PC-9 (cell line): ENCODE results near the gene ISG15. TPM values are rescaled to one million over a fixed set of nuclear protein-coding genes. Genes with fewer than 3 reads are reported as not detected.

Experiments used
- BruUV-seq: library from RNA; stranded (reverse); fragments of 400-500 nt; replicated peaks from 2 replicates; lab custom pipeline; 2021; lab: Mats Ljungman, UMichigan
- CTCF ChIA-PET: fragments of 300-600 bp; sonication (Branson Sonifier 250); formaldehyde crosslinking; loops from one replicate; lab custom pipeline; 2022; ENCODE audit warnings: antibody characterized with exemption; lab: Charles Lee
- POLR2A ChIA-PET: fragments of 300-600 bp; sonication (Branson Sonifier 250); formaldehyde crosslinking; loops from one replicate; lab custom pipeline; 2022; ENCODE audit warnings: antibody characterized with exemption; ENCODE audit not compliant: unreplicated experiment; lab: Charles Lee
- DNase-seq, 2 experiments: peaks; one replicate each; pipeline versions ENCODE4 v3.0.0 to v3.0.0-alpha.2; 2015 to 2022; ENCODE audit warnings: mixed read lengths in 1 of 2
- H2AFZ ChIP-seq: fragments of 200-600 bp; sonication (generic); 2 replicates; pipeline ENCODE4 v1.8.1; 2017; ENCODE audit warnings: antibody characterized with exemption
- H3F3A ChIP-seq: fragments of 200-600 bp; sonication (generic); 2 replicates; pipeline ENCODE4 v1.8.1; 2017; ENCODE audit warnings: antibody characterized with exemption, mild to moderate bottlenecking, low read depth; ENCODE audit not compliant: insufficient read depth
- H3K27ac ChIP-seq: fragments of 200-600 bp; sonication (generic); 2 replicates; pipeline ENCODE4 v1.6.1; 2016; ENCODE audit warnings: mixed run types
- H3K27me3 ChIP-seq: fragments of 200-600 bp; sonication (generic); 2 replicates; pipeline ENCODE4 v1.6.1; 2016; ENCODE audit warnings: low read depth, mixed run types; ENCODE audit not compliant: insufficient read depth
- H3K36me3 ChIP-seq: fragments of 200-600 bp; sonication (generic); 2 replicates; pipeline ENCODE4 v1.6.1; 2016; ENCODE audit warnings: low read depth, mixed run types
- H3K4me1 ChIP-seq: fragments of 200-600 bp; sonication (generic); replicated peaks from 2 replicates; pipeline ENCODE4 v1.6.1; 2016; ENCODE audit warnings: mixed run types; ENCODE audit not compliant: insufficient read depth
- H3K4me2 ChIP-seq: fragments of 200-600 bp; sonication (generic); 2 replicates; pipeline ENCODE4 v1.6.1; 2017; ENCODE audit warnings: mixed run types
- H3K4me3 ChIP-seq: fragments of 200-600 bp; sonication (generic); 2 replicates; pipeline ENCODE4 v1.6.1; 2016; ENCODE audit warnings: mixed run types
- H3K79me2 ChIP-seq: fragments of 200-600 bp; sonication (generic); 2 replicates; pipeline ENCODE4 v1.6.1; 2017; ENCODE audit warnings: low read depth, mixed run types
- H3K9me2 ChIP-seq: fragments of 200-600 bp; sonication (generic); 2 replicates; pipeline ENCODE4 v1.8.1; 2017; ENCODE audit warnings: mild to moderate bottlenecking; ENCODE audit not compliant: insufficient read depth
- H3K9me3 ChIP-seq: fragments of 200-600 bp; sonication (generic); 2 replicates; pipeline ENCODE4 v1.8.1; 2016; ENCODE audit warnings: low read depth; ENCODE audit not compliant: insufficient read depth
- H4K20me1 ChIP-seq: fragments of 200-600 bp; sonication (generic); 2 replicates; pipeline ENCODE4 v1.8.1; 2017; ENCODE audit not compliant: insufficient read depth
- EZH2 ChIP-seq: fragments of 200-600 bp; sonication (generic); IDR thresholded peaks from 2 replicates; pipeline ENCODE4 v1.8.0; 2017; ENCODE audit warnings: antibody characterized with exemption, low read depth
- intact Hi-C: fragments of 100-400 bp; cut with micrococcal nuclease; formaldehyde crosslinking; loops from one replicate; pipeline ENCODE4 v1.10.0; 2022; ENCODE audit not compliant: unreplicated experiment
- total RNA-seq: library from RNA; stranded (reverse); gene quantifications from 2 replicates; pipeline ENCODE4 v1.2.3, GENCODE V29; 2021
- TF ChIP-seq, protein P1 (sequence below): fragments of 200-600 bp; sonication (generic); conservative IDR thresholded peaks from 2 replicates; pipeline ENCODE4 v1.6.1; 2017; ENCODE audit warnings: mixed run types, antibody characterized with exemption, mild to moderate bottlenecking, moderate library complexity

The ISG15 gene
- total RNA-seq, 1 experiment from 2014 or later = 20.9 TPM

DNA sequence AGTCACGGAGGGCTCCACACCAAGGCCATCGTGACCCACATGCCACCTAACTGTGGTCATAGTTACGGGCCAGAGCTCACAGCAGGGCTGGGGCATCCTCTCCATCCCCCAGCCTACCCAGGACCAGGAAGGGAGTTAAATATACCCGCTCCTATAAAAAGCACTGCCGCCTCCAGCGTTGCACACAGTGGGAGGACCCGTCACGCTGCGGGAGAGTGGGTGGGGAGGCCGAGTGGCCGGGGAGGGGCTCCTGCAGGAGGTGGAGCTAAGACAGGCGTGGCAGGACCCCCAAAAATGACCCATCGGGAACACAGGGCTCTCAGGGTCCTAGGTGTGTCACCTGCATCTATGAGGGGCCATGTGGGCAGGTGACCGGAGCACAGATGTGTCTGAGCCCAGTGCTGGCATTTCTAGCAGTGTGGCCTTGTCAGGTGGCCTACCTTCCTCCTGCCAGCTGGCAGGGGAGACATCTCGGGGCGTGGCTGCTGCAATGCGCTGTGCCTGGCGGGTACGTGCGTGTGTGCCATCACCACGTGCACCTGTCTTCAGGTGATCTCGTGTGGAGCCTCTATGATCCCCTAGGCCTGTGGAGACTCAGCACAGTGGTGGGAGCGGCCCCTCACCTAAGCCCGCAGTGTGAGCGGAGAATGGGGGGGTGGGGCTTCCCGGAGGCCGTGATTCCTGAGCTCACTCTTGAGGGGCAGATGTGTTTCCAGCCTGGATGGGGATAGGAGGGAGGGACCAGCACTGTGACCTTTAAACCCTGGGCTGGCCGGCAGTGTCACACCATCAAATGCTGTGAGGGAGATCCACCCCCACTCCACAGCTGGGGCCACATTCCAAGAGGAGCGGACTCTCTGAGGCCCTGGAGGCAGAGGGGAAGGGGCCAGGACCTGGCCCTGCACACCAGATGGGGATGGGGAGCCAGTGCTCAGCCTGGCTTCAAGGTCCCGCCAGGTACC, 24.4 kb downstream of the ISG15 start:
- H3K9me2 ChIP-seq = no peaks in the 10 kb centered on the region
- H3K4me2 ChIP-seq = no peak overlapping the region
- no peaks in the 10 kb centered on the region for H3K27me3 ChIP-seq
- no peak overlapping the region for H2AFZ ChIP-seq
- no peak for DNase-seq
- H3K4me3 ChIP-seq = no peak overlapping the region
- intact Hi-C loops = no loop called here
- no TSS peak for BruUV-seq
- no peaks in the 10 kb centered on the region for H3K79me2 ChIP-seq
- no peaks in the 10 kb centered on the region for H3K9me3 ChIP-seq
- no peak overlapping the region for H3K27ac ChIP-seq
- H3K4me1 ChIP-seq = no peaks in the 10 kb centered on the region
- H3K36me3 ChIP-seq = no peaks in the 10 kb centered on the region
- peaks cover 9% of the 10 kb centered on the region; the same call in 1 of the 2 replicates for H3F3A ChIP-seq
- POLR2A ChIA-PET = no interaction called here
- H4K20me1 ChIP-seq = peaks cover 51% of the 10 kb centered on the region
- CTCF ChIA-PET = no interaction called here
- TF ChIP-seq, protein P1, sequence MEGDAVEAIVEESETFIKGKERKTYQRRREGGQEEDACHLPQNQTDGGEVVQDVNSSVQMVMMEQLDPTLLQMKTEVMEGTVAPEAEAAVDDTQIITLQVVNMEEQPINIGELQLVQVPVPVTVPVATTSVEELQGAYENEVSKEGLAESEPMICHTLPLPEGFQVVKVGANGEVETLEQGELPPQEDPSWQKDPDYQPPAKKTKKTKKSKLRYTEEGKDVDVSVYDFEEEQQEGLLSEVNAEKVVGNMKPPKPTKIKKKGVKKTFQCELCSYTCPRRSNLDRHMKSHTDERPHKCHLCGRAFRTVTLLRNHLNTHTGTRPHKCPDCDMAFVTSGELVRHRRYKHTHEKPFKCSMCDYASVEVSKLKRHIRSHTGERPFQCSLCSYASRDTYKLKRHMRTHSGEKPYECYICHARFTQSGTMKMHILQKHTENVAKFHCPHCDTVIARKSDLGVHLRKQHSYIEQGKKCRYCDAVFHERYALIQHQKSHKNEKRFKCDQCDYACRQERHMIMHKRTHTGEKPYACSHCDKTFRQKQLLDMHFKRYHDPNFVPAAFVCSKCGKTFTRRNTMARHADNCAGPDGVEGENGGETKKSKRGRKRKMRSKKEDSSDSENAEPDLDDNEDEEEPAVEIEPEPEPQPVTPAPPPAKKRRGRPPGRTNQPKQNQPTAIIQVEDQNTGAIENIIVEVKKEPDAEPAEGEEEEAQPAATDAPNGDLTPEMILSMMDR = no peak
- no peak for TF ChIP-seq EZH2

DNA sequence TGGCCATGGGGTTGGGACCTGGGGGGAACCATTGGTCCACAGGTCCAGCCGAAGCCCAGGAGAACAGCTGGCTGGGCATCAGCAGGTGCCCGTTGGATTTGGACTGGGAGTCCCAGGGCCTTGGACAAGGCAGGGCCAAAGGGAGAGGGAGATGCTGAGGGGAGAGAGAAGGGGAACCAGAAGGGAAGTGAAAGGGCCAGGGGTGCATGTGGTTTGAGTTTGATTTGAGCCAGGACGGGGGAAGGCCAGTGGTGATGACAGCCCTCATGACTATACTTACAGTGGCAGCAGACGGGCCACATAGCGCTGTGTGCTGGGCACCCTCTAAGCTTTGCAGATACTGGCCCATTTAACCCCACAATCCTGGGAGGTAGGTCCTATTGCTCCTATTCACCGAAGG, 25.4 kb downstream of the ISG15 start:
- H3K4me1 ChIP-seq = no peaks in the 10 kb centered on the region
- H3K4me3 ChIP-seq = no peak overlapping the region
- H3K27me3 ChIP-seq = no peaks in the 10 kb centered on the region
- no TSS peak for BruUV-seq
- H3K4me2 ChIP-seq = no peak overlapping the region
- H3F3A ChIP-seq = peaks cover 9% of the 10 kb centered on the region; the same call in 1 of the 2 replicates
- intact Hi-C loops = no loop called here
- peaks cover 56% of the 10 kb centered on the region for H4K20me1 ChIP-seq
- ChIA-PET POLR2A (no interaction called here), CTCF (no interaction called here)
- no peak for DNase-seq
- no peaks in the 10 kb centered on the region for H3K9me2 ChIP-seq
- TF ChIP-seq EZH2 = no peak
- TF ChIP-seq, protein P1 = no peak
- H3K27ac ChIP-seq = no peak overlapping the region
- H3K79me2 ChIP-seq = no peaks in the 10 kb centered on the region
- H2AFZ ChIP-seq = no peak overlapping the region
- no peaks in the 10 kb centered on the region for H3K9me3 ChIP-seq
- H3K36me3 ChIP-seq = no peaks in the 10 kb centered on the region

DNA sequence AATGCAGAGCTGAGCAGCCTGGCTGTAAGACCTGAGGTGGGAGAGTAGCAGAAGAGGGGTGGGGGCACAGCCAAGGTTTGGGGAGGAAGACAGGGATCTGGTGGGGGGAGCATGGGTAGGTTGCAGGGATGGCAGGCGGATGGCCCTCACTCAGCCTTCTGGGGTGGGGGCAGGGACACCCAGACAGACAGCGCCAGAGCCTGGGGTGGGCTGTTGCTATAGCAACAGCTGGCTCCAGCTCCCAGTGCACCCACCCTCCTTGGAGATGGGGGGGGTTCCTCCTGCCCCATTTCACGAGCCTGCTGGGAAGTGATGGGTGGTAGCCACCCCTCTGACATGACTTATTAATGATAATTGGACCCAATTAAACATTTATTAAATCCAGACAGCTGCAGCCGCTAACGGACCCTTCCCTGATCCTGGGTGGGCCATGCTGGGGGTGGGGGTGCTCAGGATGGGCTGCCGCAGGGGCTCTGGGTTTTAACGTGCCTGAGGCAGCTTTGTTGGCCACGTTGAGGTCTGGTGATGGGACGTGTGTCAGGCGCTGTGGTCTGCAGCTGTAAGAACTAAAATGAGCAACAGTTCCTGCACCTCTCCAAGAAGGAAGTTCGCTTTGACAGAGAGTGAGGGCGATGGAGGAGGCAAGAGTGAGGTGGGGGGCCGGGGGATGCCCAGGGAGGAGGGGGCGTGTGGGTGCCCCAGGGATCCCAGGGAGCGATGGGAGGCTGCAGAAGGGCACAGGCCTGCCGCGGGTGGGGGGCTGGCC, 26.0 kb downstream of the ISG15 start:
- no peaks in the 10 kb centered on the region for H3K36me3 ChIP-seq
- no peaks in the 10 kb centered on the region for H3K9me2 ChIP-seq
- ChIA-PET CTCF (no interaction called here), POLR2A (no interaction called here)
- peaks cover 56% of the 10 kb centered on the region for H4K20me1 ChIP-seq
- no peaks in the 10 kb centered on the region for H3K79me2 ChIP-seq
- no TSS peak for BruUV-seq
- H3F3A ChIP-seq = peaks cover 9% of the 10 kb centered on the region; the same call in 1 of the 2 replicates
- no peak overlapping the region for H3K4me3 ChIP-seq
- DNase-seq = no peak
- no peak overlapping the region for H2AFZ ChIP-seq
- H3K9me3 ChIP-seq = no peaks in the 10 kb centered on the region
- no peak overlapping the region for H3K27ac ChIP-seq
- no peak overlapping the region for H3K4me2 ChIP-seq
- no peaks in the 10 kb centered on the region for H3K27me3 ChIP-seq
- TF ChIP-seq, protein P1 = no peak
- TF ChIP-seq EZH2 = no peak
- H3K4me1 ChIP-seq = no peaks in the 10 kb centered on the region
- intact Hi-C loops = no loop called here
